VCaP (cell line): ENCODE measurements around the gene PHKB.
"Not testable (repeated sequence)": the region's sequence is repeated elsewhere in the genome, so short reads cannot be mapped to it uniquely, and the experiment has no call there.

Experiments
- H3K27ac ChIP-seq: fragments of 450-650 bp; 2 replicates; pipeline ENCODE4 v1.5.1; 2017
- TF ChIP-seq, protein P1 (sequence below): fragments of 450-650 bp; conservative IDR thresholded peaks from 2 replicates; pipeline ENCODE4 v1.5.1; 2017; ENCODE audit warnings: mild to moderate bottlenecking, moderate library complexity

PHKB gene

GRCh38 chr16:47519546-47519945, 58.4 kb downstream of the PHKB start:
- H3K27ac ChIP-seq, result no peak overlapping the region
- TF ChIP-seq, protein P1, sequence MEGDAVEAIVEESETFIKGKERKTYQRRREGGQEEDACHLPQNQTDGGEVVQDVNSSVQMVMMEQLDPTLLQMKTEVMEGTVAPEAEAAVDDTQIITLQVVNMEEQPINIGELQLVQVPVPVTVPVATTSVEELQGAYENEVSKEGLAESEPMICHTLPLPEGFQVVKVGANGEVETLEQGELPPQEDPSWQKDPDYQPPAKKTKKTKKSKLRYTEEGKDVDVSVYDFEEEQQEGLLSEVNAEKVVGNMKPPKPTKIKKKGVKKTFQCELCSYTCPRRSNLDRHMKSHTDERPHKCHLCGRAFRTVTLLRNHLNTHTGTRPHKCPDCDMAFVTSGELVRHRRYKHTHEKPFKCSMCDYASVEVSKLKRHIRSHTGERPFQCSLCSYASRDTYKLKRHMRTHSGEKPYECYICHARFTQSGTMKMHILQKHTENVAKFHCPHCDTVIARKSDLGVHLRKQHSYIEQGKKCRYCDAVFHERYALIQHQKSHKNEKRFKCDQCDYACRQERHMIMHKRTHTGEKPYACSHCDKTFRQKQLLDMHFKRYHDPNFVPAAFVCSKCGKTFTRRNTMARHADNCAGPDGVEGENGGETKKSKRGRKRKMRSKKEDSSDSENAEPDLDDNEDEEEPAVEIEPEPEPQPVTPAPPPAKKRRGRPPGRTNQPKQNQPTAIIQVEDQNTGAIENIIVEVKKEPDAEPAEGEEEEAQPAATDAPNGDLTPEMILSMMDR, result no peak

- TF ChIP-seq, protein P1, result no peak
- H3K27ac ChIP-seq, result no peak overlapping the region
Observed at GRCh38 chr16:47519996-47520679, 59.0 kb downstream of the PHKB start.

DNA sequence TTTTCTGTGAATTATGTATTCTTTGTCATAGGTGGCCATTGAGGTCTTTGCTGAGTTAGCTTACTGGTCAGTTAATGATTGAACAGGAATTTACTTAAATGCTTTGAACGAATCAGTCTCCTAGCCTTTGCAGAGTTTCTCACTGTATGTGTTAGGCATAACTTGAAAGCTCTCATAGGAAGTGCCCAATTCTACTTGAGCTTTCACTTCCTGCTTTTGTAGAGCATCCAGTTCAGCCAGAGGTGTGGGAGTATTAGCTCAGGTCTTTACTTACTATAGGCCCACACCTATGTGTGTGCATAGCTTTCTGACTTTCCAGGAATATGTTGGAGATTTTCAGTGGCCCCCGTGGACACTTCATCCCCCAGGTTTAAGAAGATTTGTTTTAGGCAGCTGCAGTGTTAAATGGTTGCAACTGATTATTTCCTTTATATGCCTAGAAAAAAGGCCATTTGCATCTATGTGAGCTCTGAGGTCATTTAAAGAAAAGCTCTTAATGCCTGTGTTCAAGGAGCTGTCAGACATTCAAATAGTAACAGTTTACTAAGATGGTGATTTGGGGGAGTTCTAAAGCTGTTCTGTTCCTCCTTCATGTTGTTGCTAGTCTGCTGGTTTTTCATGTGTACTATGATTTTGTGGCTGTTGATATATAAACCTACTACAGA, 62.3 kb downstream of the PHKB start:
- TF ChIP-seq, protein P1, result no peak
- H3K27ac ChIP-seq, result peak overlapping the region; percentile 52

DNA sequence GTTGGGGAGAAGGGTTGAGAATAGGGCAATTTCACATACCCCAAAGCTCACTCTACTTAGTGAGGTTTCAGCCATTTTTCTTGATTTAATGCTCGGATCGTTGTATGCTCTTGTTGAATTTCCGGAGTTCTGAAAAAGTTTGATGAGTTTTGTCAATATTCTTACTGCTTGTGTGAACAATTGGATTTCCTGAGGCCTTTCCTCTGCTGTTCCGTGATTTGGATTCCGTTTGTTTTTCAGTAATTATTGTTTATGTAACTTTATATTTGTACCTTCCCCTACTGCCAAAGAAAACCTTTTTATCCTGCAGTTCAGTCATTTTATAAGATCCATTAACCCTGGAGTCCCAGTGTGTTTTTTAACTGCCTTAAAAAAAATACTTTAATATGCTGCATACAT, 62.9 kb downstream of the PHKB start:
- peak overlapping the region; percentile 52 for H3K27ac ChIP-seq
- TF ChIP-seq, protein P1, result no peak

- H3K27ac ChIP-seq, result no peak overlapping the region
- TF ChIP-seq, protein P1, result no peak
Observed at GRCh38 chr16:47528431-47528830, 67.3 kb downstream of the PHKB start.

DNA sequence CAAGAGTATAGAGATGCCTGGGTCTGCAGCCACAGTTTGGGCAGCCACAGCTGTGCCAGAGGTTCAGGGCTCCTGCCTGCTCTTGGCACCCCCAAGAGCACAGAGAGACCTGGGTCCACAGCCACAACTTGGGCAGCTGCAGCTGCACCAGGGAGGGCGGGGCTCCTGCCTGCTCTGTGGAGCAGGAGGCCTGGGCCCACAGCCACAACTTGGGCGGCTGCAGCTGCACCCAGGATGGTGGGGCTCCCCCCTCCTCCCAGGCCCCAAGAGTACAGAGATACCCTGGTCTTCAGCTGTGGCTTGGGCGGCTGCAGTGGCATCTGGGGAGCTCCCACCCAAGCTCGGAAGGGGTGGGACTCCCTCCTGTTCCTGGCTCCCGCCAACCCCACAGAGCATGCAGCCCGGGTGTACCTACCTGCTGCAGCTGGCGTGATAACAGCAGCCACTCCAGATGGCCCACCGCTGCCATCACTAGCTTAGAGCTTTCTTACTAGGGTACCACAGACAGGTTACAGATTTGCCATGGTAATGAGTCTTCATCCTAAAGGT, 72.7 kb downstream of the PHKB start:
- no peak overlapping the region for H3K27ac ChIP-seq
- TF ChIP-seq, protein P1, result no peak

DNA sequence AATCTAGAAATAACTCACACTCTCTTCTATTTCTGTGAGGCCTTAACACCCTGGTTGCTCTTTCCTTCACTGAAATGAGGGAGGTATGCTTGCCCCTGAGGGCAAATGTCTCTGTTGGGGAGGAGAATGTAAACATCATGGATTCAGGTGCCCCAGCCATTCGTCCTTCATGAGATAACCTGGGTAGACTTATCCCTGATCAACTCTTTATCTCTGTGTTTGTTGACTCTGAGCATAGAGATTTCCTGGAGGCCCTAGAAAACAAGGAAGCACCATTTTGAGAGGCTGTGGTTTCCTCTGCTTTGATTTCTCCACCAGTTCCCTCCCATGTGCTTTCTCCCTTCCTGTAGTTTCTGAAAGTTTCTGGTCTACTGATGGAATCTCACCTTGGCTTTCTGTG, 77.3 kb downstream of the PHKB start:
- H3K27ac ChIP-seq, result no peak overlapping the region
- TF ChIP-seq, protein P1, result no peak

GRCh38 chr16:47539707-47540670, 78.9 kb downstream of the PHKB start:
- H3K27ac ChIP-seq, result not testable (repeated sequence)

DNA sequence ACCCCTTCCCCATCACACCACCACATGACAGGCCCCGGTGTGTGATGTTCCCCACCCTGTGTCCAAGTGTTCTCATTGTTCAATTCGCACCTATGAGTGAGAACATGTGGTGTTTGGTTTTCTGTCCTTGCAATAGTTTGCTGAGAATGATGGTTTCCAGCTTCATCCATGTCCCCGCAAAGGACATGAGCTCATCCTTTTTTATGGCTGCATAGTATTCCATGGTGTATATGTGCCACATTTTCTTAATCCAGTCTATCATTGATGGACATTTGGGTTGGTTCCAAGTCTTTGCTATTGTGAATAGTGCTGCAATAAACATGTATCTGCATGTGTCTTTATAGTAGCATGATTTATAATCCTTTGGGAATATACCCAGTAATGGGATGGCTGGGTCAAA, 80.0 kb downstream of the PHKB start:
- H3K27ac ChIP-seq, result not testable (repeated sequence)

DNA sequence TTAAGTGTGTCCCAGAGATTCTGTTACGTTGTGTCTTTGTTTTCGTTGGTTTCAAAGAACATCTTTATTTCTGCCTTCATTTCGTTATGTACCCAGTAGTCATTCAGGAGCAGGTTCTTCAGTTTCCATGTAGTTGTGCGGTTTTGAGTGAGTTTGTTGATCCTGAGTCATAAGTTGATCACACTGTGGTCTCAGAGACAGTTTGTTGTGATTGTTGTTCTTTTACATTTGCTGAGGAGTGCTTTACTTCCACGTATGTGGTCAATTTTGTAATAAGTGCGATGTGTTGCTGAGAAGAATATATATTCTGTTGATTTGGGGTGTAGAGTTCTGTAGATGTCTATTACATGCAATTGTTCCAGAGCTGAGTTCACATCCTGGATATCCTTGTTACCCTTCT, 83.1 kb downstream of the PHKB start:
- H3K27ac ChIP-seq, result not testable (repeated sequence)

- H3K27ac ChIP-seq, result not testable (repeated sequence)
Observed at GRCh38 chr16:47551185-47551584, 90.1 kb downstream of the PHKB start.
